HG03439 (cell line): Measurements from ENCODE around the gene SULT1C4.
"Not testable (repeated sequence)": the region's sequence is repeated elsewhere in the genome, so short reads cannot be mapped to it uniquely, and the experiment has no call there.

Source experiments
- ATAC-seq: cut with Tn5 transposase; IDR thresholded peaks from one replicate; pipeline ENCODE4 v1.9.1; 2021; ENCODE audit warnings: mild to moderate bottlenecking, moderate library complexity; ENCODE audit not compliant: unreplicated experiment

SULT1C4 gene

DNA sequence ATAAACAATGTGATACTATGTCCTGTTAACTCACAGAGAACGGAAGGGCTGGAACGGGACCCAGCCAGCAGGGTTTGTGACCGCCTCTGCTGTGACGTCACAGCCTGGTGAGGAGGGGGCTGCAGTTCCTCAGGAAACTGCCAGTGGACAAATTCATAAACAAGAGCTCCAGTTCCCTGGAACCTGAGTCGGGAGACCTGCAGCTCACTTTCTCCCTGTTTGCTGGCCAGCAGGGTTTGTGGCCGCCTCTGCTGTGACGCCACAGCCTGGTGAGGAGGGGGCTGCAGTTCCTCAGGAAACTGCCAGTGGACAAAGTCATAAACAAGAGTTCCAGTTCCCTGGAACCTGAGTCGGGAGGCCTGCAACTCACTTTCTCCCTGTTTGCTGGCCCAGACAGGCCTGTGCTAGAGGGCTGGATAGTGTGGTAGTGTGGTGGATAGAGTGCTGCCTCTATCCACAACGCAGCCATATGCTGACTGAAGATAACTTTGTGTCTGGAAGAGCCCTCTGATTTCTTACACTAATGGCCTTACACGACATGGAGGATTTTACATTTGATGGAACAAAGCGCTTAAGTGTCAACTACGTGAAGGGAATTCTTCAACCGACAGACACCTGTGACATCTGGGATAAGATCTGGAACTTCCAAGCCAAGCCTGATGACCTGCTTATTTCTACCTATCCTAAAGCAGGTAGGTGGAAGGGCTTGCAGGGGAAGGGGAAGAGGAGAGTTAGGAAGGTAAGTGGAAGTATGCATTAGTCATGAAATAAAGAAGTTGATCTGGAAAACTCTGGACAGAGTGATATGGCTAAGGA lies at the start of gene SULT1C4:
TSS of gene SULT1C4 (plus strand) at position 140 of the 816 bp plus-strand sequence. CDS start at position 524, 384 bp downstream.
- no peak for ATAC-seq

DNA sequence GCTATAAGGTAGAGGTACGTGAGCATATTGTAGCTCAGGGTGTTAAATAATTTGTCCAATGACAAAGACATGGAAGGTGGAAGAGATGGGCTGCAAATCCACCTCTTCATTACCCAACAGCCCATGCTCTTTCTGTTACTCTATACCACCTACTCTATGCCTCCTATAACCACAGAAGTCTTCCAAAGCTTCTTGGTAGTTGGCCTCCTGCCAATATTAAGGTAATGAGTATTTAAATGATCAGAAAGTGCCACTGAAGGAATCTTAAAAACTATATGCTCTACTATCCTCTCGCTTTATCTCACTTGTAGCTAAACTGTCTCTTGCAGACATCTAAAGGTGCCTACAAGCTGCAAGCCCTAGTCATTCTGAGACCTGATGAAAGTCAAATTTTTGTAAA lies 48.0 kb upstream of the SULT1C4 start:
- no peak for ATAC-seq

DNA sequence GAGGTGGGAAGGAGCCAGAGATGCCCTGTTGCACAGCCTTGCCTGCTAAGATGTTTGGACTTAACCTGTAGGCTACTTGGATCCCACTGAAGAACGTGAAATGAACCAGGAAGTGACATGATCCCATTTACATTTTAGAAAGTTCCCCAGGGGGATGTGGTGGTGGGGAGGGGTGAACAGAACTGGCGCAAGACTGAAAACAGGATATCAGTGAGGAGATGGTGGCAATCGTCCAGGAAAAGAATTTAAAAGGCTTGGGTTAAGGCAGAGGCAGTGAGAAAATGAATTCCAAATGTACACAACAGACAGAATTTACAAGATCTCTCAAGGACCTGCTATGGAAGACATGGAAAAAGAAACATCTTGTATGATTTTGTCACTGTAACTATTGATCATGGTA lies 46.8 kb upstream of the SULT1C4 start:
- ATAC-seq: no peak

DNA sequence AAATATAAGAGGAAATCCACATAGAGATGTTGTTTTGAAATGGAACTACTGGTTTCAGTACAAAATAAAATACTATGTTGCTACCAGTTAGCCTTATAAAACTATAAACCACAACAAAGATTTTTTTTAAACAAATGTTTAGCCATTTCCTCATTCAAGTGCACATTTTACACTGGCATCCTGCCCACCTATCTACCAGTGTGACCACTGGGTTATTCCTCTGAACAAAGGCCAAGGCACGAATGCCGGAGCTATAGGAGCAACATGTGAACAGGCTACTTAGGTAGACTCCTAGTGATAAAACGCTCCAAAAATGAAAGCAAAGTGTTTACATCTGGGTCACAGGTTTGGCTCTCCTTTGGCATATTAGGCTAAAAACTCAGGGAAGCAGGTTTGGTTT lies 31.8 kb upstream of the SULT1C4 start:
- no peak for ATAC-seq

DNA sequence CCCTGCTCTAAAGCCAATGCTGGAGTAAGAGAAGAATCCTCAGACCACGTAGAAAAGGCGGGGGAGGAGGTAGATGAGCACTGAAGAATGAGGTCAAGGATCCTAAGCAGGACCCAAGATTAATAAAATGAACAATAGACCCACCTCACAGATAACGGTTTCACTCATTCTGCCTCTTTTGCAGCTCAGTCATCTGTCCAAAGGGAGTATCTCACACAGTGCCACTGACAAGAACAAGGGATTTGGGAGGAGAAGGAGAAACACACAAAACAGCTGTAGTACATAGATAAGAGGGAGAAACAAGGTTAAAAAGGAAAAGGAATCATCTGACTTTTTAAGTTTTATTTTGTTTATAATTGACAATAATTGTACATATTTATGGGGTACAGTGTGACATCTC lies 30.9 kb upstream of the SULT1C4 start:
- ATAC-seq: no peak

DNA sequence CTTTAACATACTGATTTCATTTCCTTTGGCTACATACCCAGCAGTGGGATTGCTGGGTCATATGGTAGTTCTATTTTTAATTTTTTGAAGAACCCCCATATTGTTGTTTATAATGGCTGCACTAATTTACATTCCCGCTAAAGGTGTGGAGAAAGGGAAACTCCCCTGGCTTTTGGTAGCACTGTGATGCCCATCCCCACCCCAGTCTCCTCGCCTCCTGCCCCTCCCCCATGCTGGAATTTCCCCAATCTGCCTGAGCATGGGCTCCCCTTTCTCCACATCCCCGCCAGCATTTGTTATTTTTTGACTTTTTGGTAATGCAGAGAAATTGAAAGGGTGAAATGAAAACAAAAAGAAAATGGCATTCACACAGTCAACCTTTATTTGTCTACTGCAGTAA lies 30.0 kb upstream of the SULT1C4 start:
- ATAC-seq: no peak

DNA sequence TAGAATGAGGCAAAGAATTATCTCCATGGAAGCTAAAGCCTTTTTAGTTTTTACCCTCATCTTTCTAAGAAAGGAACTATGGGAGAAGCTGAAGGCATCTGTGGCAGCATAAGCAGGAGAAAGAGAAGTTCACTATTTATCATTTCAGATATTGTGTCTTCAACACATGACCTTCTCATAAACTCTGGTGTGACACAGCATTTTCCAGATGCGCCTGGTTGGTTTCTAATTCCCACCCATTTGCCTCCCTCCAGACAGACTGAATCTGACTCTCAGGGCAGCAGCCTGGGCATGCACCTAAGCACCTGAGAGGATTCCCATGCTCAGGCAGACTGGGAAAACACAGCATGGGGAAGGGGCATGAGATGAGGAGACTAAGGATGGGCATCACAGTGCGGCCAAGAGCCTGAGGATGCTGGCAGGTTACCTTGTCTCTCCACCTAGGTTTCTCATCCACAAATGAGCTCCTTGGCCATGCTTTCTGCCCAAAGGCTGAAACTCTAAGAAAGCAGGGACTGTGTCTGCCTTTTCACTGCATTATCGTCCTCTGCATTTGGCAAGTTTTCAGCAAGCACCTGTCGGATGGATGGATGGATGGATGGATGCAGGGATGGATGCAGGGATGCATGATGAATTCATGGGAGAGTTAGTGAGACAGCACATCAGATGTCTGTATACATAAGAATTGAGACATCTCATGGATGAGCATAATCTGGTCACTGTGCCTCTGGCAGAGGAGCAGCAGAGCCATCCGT lies 28.8 kb upstream of the SULT1C4 start:
- no peak for ATAC-seq

DNA sequence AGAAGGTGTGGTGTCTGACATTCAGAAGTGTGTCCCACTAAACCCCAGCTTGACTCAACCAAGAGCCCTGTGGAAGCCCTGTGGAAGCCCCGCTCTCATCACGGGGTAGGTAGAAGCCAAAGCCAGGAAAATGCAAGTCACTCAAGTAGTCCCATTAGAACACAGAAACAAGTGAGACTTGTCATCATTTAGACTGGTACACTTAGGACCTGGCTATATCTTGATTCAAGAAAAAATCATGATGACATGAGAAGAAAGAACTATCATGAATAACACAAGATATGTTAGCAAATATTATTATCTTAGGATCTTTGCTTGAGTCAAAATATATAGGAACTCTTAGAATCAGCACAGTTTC lies 28.2 kb upstream of the SULT1C4 start:
- no peak for ATAC-seq

DNA sequence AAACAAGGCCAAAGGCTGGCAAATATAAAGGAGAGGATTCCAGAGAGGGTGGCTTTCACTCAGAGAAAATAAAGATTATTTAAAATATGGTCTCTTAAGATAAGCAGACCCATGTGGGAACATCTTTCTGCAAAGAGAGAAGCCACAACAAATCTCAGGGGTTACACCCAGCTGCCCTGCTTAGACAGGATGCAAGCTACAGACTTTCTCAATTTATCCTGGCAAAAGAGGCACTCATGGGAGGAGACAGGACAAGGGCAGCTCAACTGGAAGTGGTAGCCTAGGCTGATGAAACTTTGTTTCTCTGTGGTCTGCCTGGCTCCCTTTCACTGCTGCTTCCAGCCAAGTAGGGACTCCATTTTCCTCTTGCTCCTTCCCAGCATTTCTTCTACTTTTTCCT lies 25.9 kb upstream of the SULT1C4 start:
- ATAC-seq: no peak

DNA sequence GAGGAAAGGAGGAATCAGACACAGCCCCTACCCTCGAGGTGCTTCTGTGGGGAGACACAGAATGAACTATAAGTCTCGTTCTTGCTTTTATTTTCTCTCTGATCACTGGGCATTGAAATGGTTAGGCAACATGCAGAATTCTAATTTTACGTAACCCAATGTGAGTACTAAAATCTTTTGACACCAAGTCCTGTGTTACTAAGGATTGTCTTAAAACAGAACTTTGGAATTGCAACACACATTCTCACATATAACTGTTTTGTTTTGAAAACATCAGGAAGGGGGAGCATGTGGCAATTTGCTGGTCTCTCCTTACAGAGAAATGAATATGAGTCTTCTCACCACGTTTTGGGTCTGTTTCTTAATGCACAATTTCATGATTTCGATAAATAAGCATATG lies 23.6 kb upstream of the SULT1C4 start:
- ATAC-seq: no peak

DNA sequence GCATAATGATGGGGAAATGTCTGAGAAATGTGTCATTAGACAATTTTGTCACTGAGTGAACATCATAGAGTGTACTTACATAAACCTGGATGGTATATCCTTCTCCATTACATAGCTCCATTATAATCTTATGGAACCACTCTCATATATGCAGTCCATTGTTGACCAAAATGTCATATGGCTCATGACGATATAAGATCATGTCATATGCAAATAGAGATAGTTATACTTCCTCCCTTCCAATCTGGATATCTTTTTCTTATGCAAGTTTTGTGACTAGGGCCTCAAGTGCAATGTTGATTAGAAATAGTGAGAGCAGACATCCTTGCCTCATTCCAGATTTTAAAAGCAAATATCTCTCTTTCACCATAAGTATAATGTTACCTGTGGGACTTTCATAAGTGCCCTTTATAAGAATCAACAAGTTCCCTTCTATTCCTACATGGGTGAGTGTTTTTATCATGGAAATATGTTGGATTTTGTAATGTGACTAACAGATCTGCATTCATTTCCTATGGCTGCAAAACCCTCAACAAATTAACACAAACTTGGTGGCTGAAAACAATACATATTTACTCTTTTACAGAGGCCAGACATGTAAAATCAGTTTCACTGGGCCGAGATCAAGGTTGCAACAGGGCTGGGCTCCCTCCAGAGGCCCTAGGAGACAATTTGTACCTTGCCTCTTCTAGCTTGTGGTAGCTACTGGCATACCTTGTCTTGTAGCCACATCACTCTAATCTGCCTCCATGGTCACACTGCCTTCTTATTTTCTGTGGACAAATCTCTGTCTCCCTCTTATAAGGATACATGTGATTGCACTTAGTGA lies 21.6 kb upstream of the SULT1C4 start:
- no peak for ATAC-seq

DNA sequence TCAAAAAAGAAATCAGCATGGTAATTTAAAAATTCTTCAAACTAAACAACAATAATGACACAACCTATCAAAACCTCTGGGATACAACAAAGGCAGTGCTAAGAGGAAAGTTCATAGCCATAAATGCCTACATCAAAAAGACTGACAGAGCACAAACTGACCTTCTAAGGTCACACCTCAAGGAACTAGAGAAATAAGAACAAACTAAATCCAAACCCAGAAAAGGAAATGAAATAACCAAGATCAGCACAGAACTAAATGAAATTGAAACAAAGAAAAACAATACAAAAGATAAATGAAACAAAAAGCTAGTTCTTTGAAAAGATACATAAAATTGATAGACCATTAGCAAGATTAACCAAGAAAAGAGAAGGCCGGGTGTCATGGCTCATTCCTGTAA lies 18.4 kb upstream of the SULT1C4 start:
- ATAC-seq: not testable (repeated sequence)

DNA sequence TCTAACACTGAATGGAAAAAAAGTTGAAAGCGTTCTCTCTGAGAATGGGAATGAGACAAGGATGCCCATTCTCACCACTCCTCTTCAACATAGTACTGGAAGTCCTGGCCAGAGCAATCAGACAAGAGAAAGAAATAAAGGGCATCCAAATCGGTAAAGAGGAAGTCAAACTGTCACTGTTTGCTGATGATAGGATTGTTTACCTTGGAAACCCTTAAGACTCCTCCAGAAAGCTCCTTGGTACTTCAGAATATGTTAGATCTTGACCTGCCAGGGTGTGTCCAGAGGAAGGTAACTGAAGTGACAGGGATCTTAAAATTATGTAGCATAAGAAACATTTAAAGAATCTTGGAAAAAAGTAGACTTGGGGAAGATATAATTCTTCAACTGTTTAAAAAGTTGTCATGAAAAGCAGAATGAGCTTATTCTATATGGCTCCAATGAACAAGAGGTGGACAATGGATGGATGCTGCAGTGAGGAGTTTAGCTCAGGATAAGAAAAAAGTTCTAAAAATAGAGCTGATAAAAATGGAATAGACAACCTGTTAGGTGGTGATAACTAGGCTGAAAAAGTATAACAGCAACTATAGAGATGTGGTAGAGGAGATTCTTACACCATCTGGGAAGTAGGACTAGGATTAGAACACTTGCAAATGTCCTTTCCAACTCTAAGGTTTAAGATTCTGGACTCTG lies 16.8 kb upstream of the SULT1C4 start:
- no peak for ATAC-seq

DNA sequence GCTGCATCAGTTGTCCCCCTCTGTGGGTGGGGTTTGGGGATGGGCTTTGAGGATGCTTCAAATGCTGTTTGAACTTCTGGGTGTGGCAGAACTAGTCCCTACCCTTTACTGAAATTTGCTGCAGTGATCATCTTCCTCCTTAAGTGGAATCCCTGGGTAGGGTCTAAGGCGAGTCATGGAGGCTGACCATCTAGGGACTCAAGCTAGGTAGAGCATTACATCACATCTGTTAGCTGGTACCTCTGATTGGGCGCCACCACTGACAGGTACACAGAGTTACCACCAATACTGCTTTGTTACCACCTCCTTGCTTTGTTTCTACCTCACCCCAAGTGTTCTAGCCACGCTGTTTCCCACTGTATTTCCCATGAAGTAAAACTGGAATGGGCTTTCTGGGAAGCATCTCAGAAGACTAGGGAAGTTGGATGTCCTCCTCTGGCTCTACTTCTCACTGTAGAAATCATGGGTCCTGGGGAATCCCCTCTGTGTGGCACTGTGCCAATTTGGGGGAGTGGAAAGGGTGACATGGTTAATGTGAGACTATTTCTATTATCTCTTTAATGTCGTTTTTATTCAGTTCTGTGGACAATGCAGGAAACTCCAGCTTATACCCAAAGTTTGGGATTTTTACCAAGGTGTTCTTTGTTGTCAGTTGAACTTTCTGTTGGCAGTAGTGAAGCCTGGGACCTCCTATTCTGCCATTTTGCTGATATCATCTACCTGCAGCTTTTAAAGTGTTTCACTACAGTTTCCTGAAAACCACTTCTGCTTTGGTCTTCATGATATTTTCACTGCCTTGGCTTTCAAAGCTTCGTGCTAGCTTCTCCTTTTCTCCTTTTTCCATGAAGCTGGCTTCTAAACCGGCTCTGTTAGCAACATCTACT lies 14.5 kb upstream of the SULT1C4 start:
- ATAC-seq: no peak

DNA sequence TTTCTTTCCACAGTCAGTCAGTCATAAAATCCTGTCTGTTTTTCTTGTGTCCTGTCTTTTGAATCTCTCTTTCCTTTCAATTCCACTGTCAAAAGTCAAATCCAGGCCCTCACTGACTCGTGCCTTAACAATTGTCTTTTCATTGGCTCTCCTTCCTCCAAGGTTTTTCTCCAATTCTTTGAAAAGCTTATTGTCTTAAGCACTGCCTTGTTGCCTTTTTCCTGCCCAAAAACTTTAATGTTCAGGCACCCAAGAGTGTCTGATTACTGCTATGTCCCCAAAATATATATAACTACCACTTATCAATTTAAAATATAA lies 13.9 kb upstream of the SULT1C4 start:
- no peak for ATAC-seq

DNA sequence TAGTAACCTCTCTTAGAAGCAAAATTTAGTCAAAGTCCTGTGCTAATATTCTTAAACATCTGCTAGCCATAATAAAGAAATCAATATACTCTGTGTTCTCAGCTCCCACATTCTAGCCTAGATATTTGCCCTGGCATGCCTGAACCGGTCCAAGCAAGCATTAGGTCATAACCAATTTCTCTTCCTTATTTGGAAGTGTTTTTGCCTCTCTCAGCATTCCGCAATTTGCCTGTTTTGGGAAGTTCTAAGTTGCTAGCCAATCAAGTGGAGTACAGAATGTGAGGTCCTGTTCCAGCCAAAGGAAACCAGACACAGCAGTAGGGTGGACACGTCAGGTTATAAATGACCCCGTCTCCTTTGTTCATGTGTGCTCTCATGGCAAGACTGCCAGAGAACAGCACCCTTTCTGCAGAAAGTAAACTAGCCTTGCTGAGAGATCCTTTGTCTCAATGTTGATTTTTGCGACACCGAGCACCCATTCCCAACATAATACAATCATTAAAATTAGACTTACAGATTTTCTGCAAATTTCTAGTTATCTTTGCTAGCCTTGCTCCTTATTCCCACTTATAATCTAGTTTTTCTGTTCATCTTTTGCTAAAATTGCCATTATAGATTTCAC lies 13.0 kb upstream of the SULT1C4 start:
- ATAC-seq: no peak

DNA sequence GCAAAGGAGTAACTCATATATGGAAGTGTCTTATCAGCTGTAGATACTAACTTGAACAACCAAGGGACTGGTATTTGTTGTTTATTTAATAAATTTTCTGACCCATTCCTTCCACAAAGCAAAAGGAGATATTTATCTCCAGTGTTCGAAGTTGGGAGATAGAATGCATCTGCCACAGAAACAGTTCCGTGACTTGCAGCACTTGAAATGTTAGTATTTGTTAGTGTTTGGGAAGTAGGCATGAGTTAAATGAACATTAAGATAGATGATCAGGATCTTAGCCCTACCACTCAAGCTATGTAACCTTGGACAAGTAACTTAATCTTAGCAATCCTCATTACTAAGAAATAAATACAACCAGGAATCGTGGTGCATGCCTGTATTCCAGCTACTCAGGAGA lies 12.1 kb upstream of the SULT1C4 start:
- ATAC-seq: no peak

DNA sequence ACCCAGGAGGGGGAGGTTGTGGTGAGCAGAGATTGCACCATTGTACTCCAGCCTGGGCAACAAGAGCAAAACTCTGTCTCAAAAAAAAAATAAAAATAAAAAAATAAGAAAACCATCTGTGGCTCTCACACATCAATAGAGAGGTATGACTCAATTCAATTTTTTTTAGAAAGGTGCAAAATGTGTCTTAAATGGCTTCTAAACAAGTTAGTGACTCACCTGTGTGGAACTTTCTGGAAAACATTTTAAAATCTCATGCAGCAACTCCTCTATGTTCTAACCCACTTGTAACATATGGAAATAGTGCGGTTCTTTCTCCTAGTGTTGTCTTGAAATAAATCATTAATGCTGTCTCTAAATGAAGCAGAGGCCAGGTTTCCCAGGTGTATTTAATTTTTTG lies 10.7 kb upstream of the SULT1C4 start:
- ATAC-seq: no peak

DNA sequence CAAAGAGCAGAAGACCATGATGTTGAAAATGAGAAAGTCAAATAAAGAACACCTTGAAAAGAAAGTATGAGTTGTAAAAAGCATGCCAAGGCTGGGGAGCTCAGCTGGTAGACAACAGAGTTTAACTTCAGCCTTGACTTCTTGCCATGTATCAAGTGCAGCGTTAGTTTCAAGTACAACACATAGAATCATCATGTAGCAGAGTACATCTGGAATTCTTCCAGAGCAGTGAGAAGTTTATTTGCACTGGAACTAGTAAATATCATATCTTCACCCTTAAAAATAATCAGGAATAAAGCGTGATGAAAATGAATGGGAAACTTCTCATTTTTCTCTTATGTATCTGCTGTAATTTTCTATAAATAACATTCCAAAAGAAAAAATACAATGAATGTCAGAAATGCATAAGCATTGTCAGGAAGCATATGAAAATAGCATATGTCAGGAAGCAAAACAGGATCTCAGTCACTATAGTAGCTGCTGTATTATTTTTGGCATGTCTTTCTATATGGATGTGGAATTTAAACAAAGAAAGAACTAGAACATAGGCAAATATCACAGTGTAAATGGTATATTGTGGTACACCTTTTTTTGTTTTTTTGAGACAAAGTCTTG lies 10.1 kb upstream of the SULT1C4 start:
- ATAC-seq: no peak
